NT2/D1 (cell line): ENCODE results near the gene KCNQ1.

Experiments
- SUZ12 ChIP-seq: IDR thresholded peaks from 2 replicates; pipeline ENCODE4 v1.6.1; 2011; ENCODE audit not compliant: insufficient read length, insufficient read depth; ENCODE audit errors: extremely low read depth
- YY1 ChIP-seq: IDR thresholded peaks from 2 replicates; pipeline ENCODE4 v1.6.1; 2011; ENCODE audit not compliant: insufficient read length, insufficient read depth
- ZNF274 ChIP-seq: IDR thresholded peaks from 2 replicates; pipeline ENCODE4 v1.6.1; 2011; ENCODE audit warnings: mild to moderate bottlenecking, low read depth, low read length

DNA sequence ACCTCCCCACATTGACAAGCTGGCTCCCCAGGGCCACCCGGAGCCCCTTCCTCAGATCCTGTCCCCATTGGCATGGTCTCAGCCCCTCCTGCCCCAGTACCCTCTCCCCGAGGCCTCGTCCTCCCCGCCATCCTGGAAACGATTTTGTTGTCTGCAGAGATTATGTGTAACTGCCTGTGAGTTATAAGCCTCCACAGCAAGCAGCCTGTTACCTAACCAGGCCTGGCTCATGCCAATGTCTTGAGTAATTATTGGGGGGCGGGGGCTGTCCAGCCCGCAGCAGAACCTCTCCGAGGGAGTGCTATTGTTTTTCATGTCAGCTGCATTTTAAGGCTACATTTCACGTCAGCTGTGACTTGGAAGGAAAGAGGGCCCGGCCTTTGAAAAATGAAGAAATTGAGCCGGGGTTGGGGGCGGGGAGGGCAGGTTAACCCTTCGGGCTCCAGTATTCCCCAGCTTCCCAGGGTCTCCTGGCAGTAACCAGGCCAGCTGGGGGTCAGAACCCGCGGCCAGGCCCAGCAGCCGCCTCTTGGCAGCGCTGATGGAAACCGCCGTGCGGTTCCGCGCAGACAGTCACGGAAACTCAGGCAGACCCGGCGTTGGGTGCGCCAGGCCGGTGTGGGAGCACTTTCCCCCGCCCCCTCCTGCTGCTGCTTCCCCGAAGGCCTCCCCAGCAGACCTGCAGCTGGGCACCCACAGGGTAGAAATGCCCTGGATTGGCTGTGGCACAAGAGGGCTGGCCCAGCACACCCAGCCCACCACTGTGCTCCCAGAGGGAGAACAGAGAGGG, 381.3 kb downstream of the KCNQ1 start:
- TF ChIP-seq YY1 (no peak), ZNF274 (no peak), SUZ12 (no peak)
